Measurements from ENCODE around the gene MUC6.
"Not testable (repeated sequence)": the region's sequence is repeated elsewhere in the genome, so short reads cannot be mapped to it uniquely, and the experiment has no call there.

Gene MUC6

GRCh38 chr11:976431-977160 lies 59.9 kb downstream of the MUC6 start:
- H3K27me3 ChIP-seq (ENCODE audit: insufficient read depth, poor library complexity, severe bottlenecking): no peaks in the 10 kb centered on the region
- DNase-seq (ENCODE audit: low spot score) (no peak), ATAC-seq (ENCODE audit: low read depth) (no peak)
- no peak overlapping the region for H3K4me3 ChIP-seq (ENCODE audit: severe bottlenecking)
- TF ChIP-seq, protein P1, sequence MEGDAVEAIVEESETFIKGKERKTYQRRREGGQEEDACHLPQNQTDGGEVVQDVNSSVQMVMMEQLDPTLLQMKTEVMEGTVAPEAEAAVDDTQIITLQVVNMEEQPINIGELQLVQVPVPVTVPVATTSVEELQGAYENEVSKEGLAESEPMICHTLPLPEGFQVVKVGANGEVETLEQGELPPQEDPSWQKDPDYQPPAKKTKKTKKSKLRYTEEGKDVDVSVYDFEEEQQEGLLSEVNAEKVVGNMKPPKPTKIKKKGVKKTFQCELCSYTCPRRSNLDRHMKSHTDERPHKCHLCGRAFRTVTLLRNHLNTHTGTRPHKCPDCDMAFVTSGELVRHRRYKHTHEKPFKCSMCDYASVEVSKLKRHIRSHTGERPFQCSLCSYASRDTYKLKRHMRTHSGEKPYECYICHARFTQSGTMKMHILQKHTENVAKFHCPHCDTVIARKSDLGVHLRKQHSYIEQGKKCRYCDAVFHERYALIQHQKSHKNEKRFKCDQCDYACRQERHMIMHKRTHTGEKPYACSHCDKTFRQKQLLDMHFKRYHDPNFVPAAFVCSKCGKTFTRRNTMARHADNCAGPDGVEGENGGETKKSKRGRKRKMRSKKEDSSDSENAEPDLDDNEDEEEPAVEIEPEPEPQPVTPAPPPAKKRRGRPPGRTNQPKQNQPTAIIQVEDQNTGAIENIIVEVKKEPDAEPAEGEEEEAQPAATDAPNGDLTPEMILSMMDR (IDR thresholded peaks at IDR 0.05; ENCODE audit: poor library complexity, severe bottlenecking): no peak
- H3K36me3 ChIP-seq (ENCODE audit: low read depth): peaks cover 35% of the 10 kb centered on the region
- no peaks in the 10 kb centered on the region for H3K9me3 ChIP-seq (ENCODE audit: severe bottlenecking)
- H3K27ac ChIP-seq (ENCODE audit: poor library complexity, severe bottlenecking): no peak overlapping the region
- H3K4me1 ChIP-seq (ENCODE audit: insufficient read depth, poor library complexity, severe bottlenecking): no peaks in the 10 kb centered on the region

GRCh38 chr11:975827-976226 lies 60.7 kb downstream of the MUC6 start:
- no peak for DNase-seq (ENCODE audit: low spot score)

DNA sequence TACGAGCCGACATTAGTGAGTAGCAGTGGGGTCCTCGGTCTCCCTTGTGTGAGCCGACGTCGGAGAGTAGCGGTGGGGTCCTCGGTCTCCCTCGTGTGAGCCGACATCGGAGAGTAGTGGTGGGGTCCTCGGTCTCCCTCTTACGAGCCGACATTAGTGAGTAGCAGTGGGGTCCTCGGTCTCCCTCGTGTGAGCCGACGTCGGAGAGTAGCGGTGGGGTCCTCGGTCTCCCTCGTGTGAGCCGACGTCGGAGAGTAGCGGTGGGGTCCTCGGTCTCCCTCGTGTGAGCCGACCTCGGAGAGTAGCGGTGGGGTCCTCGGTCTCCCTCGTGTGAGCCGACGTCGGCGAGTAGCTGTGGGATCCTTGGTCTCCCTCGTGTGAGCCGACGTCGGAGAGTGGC lies 61.1 kb downstream of the MUC6 start:
- H3K4me1 ChIP-seq (ENCODE audit: insufficient read depth, poor library complexity, severe bottlenecking); H3K27me3 ChIP-seq (ENCODE audit: insufficient read depth, poor library complexity, severe bottlenecking); H3K9me3 ChIP-seq (ENCODE audit: severe bottlenecking); H3K4me3 ChIP-seq (ENCODE audit: severe bottlenecking); H3K27ac ChIP-seq (ENCODE audit: poor library complexity, severe bottlenecking); ATAC-seq (ENCODE audit: low read depth); DNase-seq (ENCODE audit: low spot score): not testable (repeated sequence)
- H3K36me3 ChIP-seq (ENCODE audit: low read depth): peaks cover 32% of the 10 kb centered on the region

More at GRCh38 chr11:975827-976226, 60.7 kb downstream of the MUC6 start:
- Histone ChIP-seq H3K27ac (ENCODE audit: poor library complexity, severe bottlenecking) (no peak overlapping the region), H3K36me3 (ENCODE audit: low read depth) (peaks cover 30% of the 10 kb centered on the region), H3K27me3 (ENCODE audit: insufficient read depth, poor library complexity, severe bottlenecking) (no peaks in the 10 kb centered on the region), H3K9me3 (ENCODE audit: severe bottlenecking) (no peaks in the 10 kb centered on the region), H3K4me3 (ENCODE audit: severe bottlenecking) (no peak overlapping the region), H3K4me1 (ENCODE audit: insufficient read depth, poor library complexity, severe bottlenecking) (no peaks in the 10 kb centered on the region)
- ATAC-seq (ENCODE audit: low read depth): no peak
- TF ChIP-seq, protein P1 (IDR thresholded peaks at IDR 0.05; ENCODE audit: poor library complexity, severe bottlenecking): no peak

- TF ChIP-seq, protein P1 (IDR thresholded peaks at IDR 0.05; ENCODE audit: poor library complexity, severe bottlenecking): no peak
- no peak for DNase-seq (ENCODE audit: low spot score)
Observed at GRCh38 chr11:973237-973636, 63.3 kb downstream of the MUC6 start.

GRCh38 chr11:972523-973211 lies 63.9 kb downstream of the MUC6 start:
- Histone ChIP-seq H3K36me3 (ENCODE audit: low read depth) (peaks cover 36% of the 10 kb centered on the region), H3K9me3 (ENCODE audit: severe bottlenecking) (no peaks in the 10 kb centered on the region), H3K27ac (ENCODE audit: poor library complexity, severe bottlenecking) (no peak overlapping the region), H3K4me1 (ENCODE audit: insufficient read depth, poor library complexity, severe bottlenecking) (no peaks in the 10 kb centered on the region), H3K4me3 (ENCODE audit: severe bottlenecking) (no peak overlapping the region), H3K27me3 (ENCODE audit: insufficient read depth, poor library complexity, severe bottlenecking) (no peaks in the 10 kb centered on the region)
- TF ChIP-seq, protein P1 (IDR thresholded peaks at IDR 0.05; ENCODE audit: poor library complexity, severe bottlenecking): no peak
- DNase-seq (ENCODE audit: low spot score): no peak
- no peak for ATAC-seq (ENCODE audit: low read depth)

More at GRCh38 chr11:973237-973636, 63.3 kb downstream of the MUC6 start:
- Histone ChIP-seq H3K36me3 (ENCODE audit: low read depth) (peaks cover 36% of the 10 kb centered on the region), H3K9me3 (ENCODE audit: severe bottlenecking) (no peaks in the 10 kb centered on the region), H3K4me1 (ENCODE audit: insufficient read depth, poor library complexity, severe bottlenecking) (no peaks in the 10 kb centered on the region), H3K27me3 (ENCODE audit: insufficient read depth, poor library complexity, severe bottlenecking) (no peaks in the 10 kb centered on the region), H3K4me3 (ENCODE audit: severe bottlenecking) (no peak overlapping the region), H3K27ac (ENCODE audit: poor library complexity, severe bottlenecking) (no peak overlapping the region)
- ATAC-seq (ENCODE audit: low read depth): no peak

Measured in RWPE2 (cell line).